Epithelial cell of esophagus (primary cell): ENCODE measurements around the gene RAP1A.

Experiments used
- DNase-seq: peaks from one replicate; pipeline ENCODE4 v3.0.0; 2010; ENCODE audit warnings: low read depth
- H3K4me3 ChIP-seq: 2 replicates; pipeline ENCODE4 v1.5.1; 2011; ENCODE audit warnings: mild to moderate bottlenecking, low read length, control low read depth
- CTCF ChIP-seq: IDR thresholded peaks from 2 replicates; pipeline ENCODE4 v1.5.1; 2011; ENCODE audit warnings: low read depth, mild to moderate bottlenecking, low read length, control low read depth, inconsistent platforms; ENCODE audit not compliant: insufficient read depth; ENCODE audit errors: missing control alignments

RAP1A gene

GRCh38 chr1:111735321-111735720 lies 115.7 kb downstream of the RAP1A start:
- no peak for DNase-seq
- no peak for TF ChIP-seq CTCF
- no peak overlapping the region for H3K4me3 ChIP-seq

GRCh38 chr1:111735858-111736544 lies 116.4 kb downstream of the RAP1A start:
- no peak overlapping the region for H3K4me3 ChIP-seq
- DNase-seq: no peak
- TF ChIP-seq CTCF: no peak

GRCh38 chr1:111736548-111737215 lies 117.1 kb downstream of the RAP1A start:
- TF ChIP-seq CTCF: no peak
- no peak for DNase-seq
- no peak overlapping the region for H3K4me3 ChIP-seq

- DNase-seq: no peak
- H3K4me3 ChIP-seq: peak overlapping the region; percentile 66
- TF ChIP-seq CTCF: no peak
Observed at GRCh38 chr1:111737216-111738132, 117.9 kb downstream of the RAP1A start.

- H3K4me3 ChIP-seq: peak overlapping the region; percentile 66
- no peak for TF ChIP-seq CTCF
- no peak for DNase-seq
Observed at GRCh38 chr1:111738133-111738435, 118.5 kb downstream of the RAP1A start.

GRCh38 chr1:111738436-111739193 lies 119.0 kb downstream of the RAP1A start:
- no peak for TF ChIP-seq CTCF
- peak; percentile 93 for DNase-seq
- H3K4me3 ChIP-seq: peak overlapping the region; percentile 66
